Right lobe of liver (tissue), 4 donors: ENCODE measurements around the gene TINAG.

ENCODE experiments used
- POLR2A ChIP-seq: fragments of 450-650 bp; IDR thresholded peaks from one replicate; pipeline ENCODE4 v1.6.1; 2017; ENCODE audit warnings: antibody characterized with exemption, mild to moderate bottlenecking
- TF ChIP-seq, protein P1 (sequence below), 4 donors: fragments of 200-600 bp in 3 of 4; fragments of 450-650 bp in 1 of 4; IDR thresholded peaks; one replicate each; pipeline versions ENCODE4 v1.5.1 to v1.8.0; 2016 to 2022; ENCODE audit warnings: antibody characterized with exemption in 4 of 4, mild to moderate bottlenecking in 2 of 4
- donor health status: DM: no; HTN: no; CAD: no.
- donor health status: DM: no; HTN: no; CAD: no.
- donor health status: DM: no; HTN: yes; CAD: no.

DNA sequence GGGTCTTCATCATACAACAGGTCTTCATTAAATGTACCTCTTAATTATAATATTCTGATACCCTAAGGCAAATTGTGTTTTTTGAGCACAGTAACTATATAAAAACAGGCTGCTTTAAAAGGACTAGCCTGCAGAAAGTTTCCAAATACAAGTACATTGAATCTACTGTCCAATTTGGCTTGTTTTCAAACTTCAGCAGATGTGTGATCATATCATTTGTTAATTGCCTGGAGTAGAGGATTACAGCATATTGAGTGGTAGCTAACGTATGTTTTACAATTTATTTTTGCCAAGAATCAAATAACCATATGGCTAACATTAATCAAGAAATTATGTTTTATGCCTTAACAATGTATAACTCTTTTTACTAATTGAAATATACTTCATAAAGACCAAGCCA lies 12.6 kb downstream of the TINAG start:
- TF ChIP-seq, protein P1, sequence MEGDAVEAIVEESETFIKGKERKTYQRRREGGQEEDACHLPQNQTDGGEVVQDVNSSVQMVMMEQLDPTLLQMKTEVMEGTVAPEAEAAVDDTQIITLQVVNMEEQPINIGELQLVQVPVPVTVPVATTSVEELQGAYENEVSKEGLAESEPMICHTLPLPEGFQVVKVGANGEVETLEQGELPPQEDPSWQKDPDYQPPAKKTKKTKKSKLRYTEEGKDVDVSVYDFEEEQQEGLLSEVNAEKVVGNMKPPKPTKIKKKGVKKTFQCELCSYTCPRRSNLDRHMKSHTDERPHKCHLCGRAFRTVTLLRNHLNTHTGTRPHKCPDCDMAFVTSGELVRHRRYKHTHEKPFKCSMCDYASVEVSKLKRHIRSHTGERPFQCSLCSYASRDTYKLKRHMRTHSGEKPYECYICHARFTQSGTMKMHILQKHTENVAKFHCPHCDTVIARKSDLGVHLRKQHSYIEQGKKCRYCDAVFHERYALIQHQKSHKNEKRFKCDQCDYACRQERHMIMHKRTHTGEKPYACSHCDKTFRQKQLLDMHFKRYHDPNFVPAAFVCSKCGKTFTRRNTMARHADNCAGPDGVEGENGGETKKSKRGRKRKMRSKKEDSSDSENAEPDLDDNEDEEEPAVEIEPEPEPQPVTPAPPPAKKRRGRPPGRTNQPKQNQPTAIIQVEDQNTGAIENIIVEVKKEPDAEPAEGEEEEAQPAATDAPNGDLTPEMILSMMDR (IDR thresholded peaks at IDR 0.05), result no peak
- TF ChIP-seq POLR2A, result no peak
